GM23338 (cell line): ENCODE data around the gene CNNM4. TPM values are rescaled to one million over a fixed set of nuclear protein-coding genes. Genes with fewer than 3 reads are reported as not detected.
A peak's percentile ranks its signal among the peaks of the same experiment; 100 is the strongest.

Experiments
- ATAC-seq: fragments of 200-7000 bp; cut with Tn5 transposase; 3 replicates; pipeline ENCODE4 v1.9.1; 2020
- DNase-seq: peaks from one replicate; pipeline ENCODE4 v3.0.0-alpha.2; 2015; ENCODE audit warnings: low spot score
- H2AFZ ChIP-seq: fragments of 200-600 bp; sonication (generic); 2 replicates; pipeline ENCODE4 v1.8.0; 2016; ENCODE audit warnings: antibody characterized with exemption, mild to moderate bottlenecking, moderate library complexity
- H3F3A ChIP-seq: fragments of 200-600 bp; sonication (generic); replicated peaks from 2 replicates; pipeline ENCODE4 v1.8.0; 2017; ENCODE audit warnings: antibody characterized with exemption, mixed run types, low read depth
- H3K27ac ChIP-seq: fragments of 200-600 bp; sonication (generic); 2 replicates; pipeline ENCODE4 v1.6.1; 2016; ENCODE audit warnings: low read depth
- H3K27me3 ChIP-seq: fragments of 200-600 bp; sonication (generic); 2 replicates; pipeline ENCODE4 v1.8.0; 2016; ENCODE audit warnings: mild to moderate bottlenecking, mixed run types, moderate library complexity; ENCODE audit not compliant: insufficient read depth
- H3K36me3 ChIP-seq: fragments of 200-600 bp; sonication (generic); 2 replicates; pipeline ENCODE4 v1.8.0; 2016; ENCODE audit warnings: mild to moderate bottlenecking; ENCODE audit not compliant: insufficient read depth
- H3K4me1 ChIP-seq: fragments of 200-600 bp; sonication (generic); 2 replicates; pipeline ENCODE4 v1.8.0; 2016; ENCODE audit warnings: mild to moderate bottlenecking, moderate library complexity; ENCODE audit not compliant: insufficient read depth
- H3K4me2 ChIP-seq: fragments of 200-600 bp; sonication (generic); 2 replicates; pipeline ENCODE4 v1.7.1; 2017; ENCODE audit warnings: mixed run types
- H3K4me3 ChIP-seq: fragments of 200-600 bp; sonication (generic); 2 replicates; pipeline ENCODE4 v1.6.1; 2016; ENCODE audit warnings: mixed run types
- H3K79me2 ChIP-seq: fragments of 200-600 bp; sonication (generic); replicated peaks from 2 replicates; pipeline ENCODE4 v1.8.0; 2017; ENCODE audit warnings: mild to moderate bottlenecking; ENCODE audit not compliant: insufficient read depth
- H3K9me2 ChIP-seq: fragments of 200-600 bp; sonication (generic); 2 replicates; pipeline ENCODE4 v1.8.0; 2017; ENCODE audit not compliant: insufficient read depth
- H4K20me1 ChIP-seq: fragments of 200-600 bp; sonication (generic); replicated peaks from 2 replicates; pipeline ENCODE4 v1.8.0; 2017; ENCODE audit warnings: mild to moderate bottlenecking; ENCODE audit not compliant: insufficient read depth
- H3K27ac Mint-ChIP-seq: 2 replicates; pipeline ENCODE4 v1.8.0; 2020; ENCODE audit warnings: inconsistent platforms, mild to moderate bottlenecking, moderate library complexity, mixed read lengths
- H3K27me3 Mint-ChIP-seq: 3 replicates; pipeline ENCODE4 v1.8.0; 2022; ENCODE audit warnings: low read depth, mild to moderate bottlenecking, moderate library complexity, mixed read lengths, inconsistent platforms; ENCODE audit not compliant: insufficient read depth, poor library complexity
- H3K36me3 Mint-ChIP-seq: 3 replicates; pipeline ENCODE4 v1.8.0; 2021; ENCODE audit warnings: low read depth, mild to moderate bottlenecking, inconsistent platforms, moderate library complexity, mixed read lengths
- H3K4me1 Mint-ChIP-seq: 3 replicates; pipeline ENCODE4 v1.8.0; 2020; ENCODE audit warnings: mild to moderate bottlenecking, inconsistent platforms, mixed read lengths
- H3K4me3 Mint-ChIP-seq: 3 replicates; pipeline ENCODE4 v1.8.0; 2021; ENCODE audit warnings: moderate library complexity, mild to moderate bottlenecking, inconsistent platforms, mixed read lengths
- H3K9me3 Mint-ChIP-seq: 3 replicates; pipeline ENCODE4 v1.8.0; 2020; ENCODE audit warnings: moderate library complexity, mild to moderate bottlenecking, inconsistent platforms, mixed read lengths
- CREB1 ChIP-seq: fragments of 250-450 bp; sonication (Bioruptor Pico); IDR thresholded peaks from 2 replicates; pipeline ENCODE4 v1.5.0; 2020; ENCODE audit warnings: low read depth, mild to moderate bottlenecking, moderate library complexity
- CTCF ChIP-seq, 2 experiments: fragments of 200-600 bp in 1 of 2; sonication (generic) in 1 of 2; conservative IDR thresholded peaks; 2 replicates each; pipeline versions ENCODE4 v1.5.1 to v1.6.1; 2016 to 2017; ENCODE audit warnings: antibody characterized with exemption in 2 of 2, low read depth in 2 of 2, mild to moderate bottlenecking in 2 of 2, moderate library complexity in 1 of 2
- ETS1 ChIP-seq: IDR thresholded peaks from 2 replicates; pipeline ENCODE4 v1.6.1; 2016; ENCODE audit warnings: antibody characterized with exemption
- EZH2 ChIP-seq: fragments of 200-600 bp; sonication (generic); IDR thresholded peaks from one replicate; pipeline ENCODE4 v1.8.0; 2017; ENCODE audit warnings: antibody characterized with exemption, mild to moderate bottlenecking, low read depth; ENCODE audit not compliant: unreplicated experiment
- EZH2phosphoT487 ChIP-seq: fragments of 200-600 bp; sonication (generic); IDR thresholded peaks from one replicate; pipeline ENCODE4 v1.8.1; 2018; ENCODE audit warnings: antibody characterized with exemption; ENCODE audit not compliant: unreplicated experiment
- POLR2AphosphoS5 ChIP-seq: IDR thresholded peaks from 2 replicates; pipeline ENCODE4 v1.6.1; 2016; ENCODE audit warnings: antibody characterized with exemption, low read depth
- STAT1 ChIP-seq: IDR thresholded peaks from one replicate; pipeline ENCODE4 v1.6.1; 2016; ENCODE audit warnings: antibody characterized with exemption; ENCODE audit not compliant: unreplicated experiment
- ZNF462 ChIP-seq: fragments of 250-450 bp; sonication (Bioruptor Pico); IDR thresholded peaks from 2 replicates; pipeline ENCODE4 v1.5.0; 2020; ENCODE audit warnings: mild to moderate bottlenecking, moderate library complexity
- polyA plus RNA-seq: library from polyadenylated mRNA; unstranded; fragments of >200 nt; fragmentation: Nextera tagmentation; extraction: Ambion mirVana; gene quantifications from 2 replicates; pipeline ENCODE4 v1.2.1, GENCODE V29; 2016
- total RNA-seq: library from RNA; depleted of rRNA; stranded (reverse); fragments of >200 nt; shearing (Covaris generic); gene quantifications from 2 replicates; pipeline ENCODE4 v1.2.3, GENCODE V29; 2014

CNNM4 gene
- total and polyA plus RNA-seq, 2 experiments from 2014 or later, result 2.9 to 12.9 TPM

- peaks cover 21% of the 10 kb centered on the region for H3K4me1 Mint-ChIP-seq
These were observed 99.6 kb downstream of the CNNM4 start for GRCh38 chr2:96860065-96861029.

GRCh38 chr2:96861074-96861473 lies 100.4 kb downstream of the CNNM4 start:
- Histone ChIP-seq H2AFZ (no peak overlapping the region), H4K20me1 (peaks cover 6% of the 10 kb centered on the region), H3F3A (peaks cover 17% of the 10 kb centered on the region), H3K79me2 (peaks cover 17% of the 10 kb centered on the region), H3K4me1 (peaks cover 19% of the 10 kb centered on the region), H3K27me3 (no peaks in the 10 kb centered on the region), H3K36me3 (peaks cover 30% of the 10 kb centered on the region; the same call in 1 of the 2 replicates), H3K4me2 (no peak overlapping the region), H3K9me2 (no peaks in the 10 kb centered on the region), H3K4me3 (no peak overlapping the region), H3K27ac (no peak overlapping the region)
- Mint-ChIP-seq H3K36me3 (peaks cover 57% of the 10 kb centered on the region), H3K4me1 (peaks cover 26% of the 10 kb centered on the region), H3K27ac (no peak overlapping the region), H3K4me3 (no peak overlapping the region), H3K9me3 (no peaks in the 10 kb centered on the region; the same call in 2 of the 3 replicates), H3K27me3 (peaks cover 21% of the 10 kb centered on the region)
- ATAC-seq (no peak), DNase-seq (no peak)
- TF ChIP-seq EZH2phosphoT487 (no peak), ETS1 (no peak), POLR2AphosphoS5 (no peak), EZH2 (no peak), CREB1 (CRISPR knock-in tag) (no peak), CTCF (conservative IDR thresholded peaks at IDR 0.05; ENCODE audit: low read depth in 2 of 2) (no peak), ZNF462 (CRISPR knock-in tag) (no peak)

More at GRCh38 chr2:96860065-96861029, 99.6 kb downstream of the CNNM4 start:
- peaks cover 30% of the 10 kb centered on the region; the same call in 1 of the 2 replicates for H3K36me3 ChIP-seq
- ATAC-seq, result no peak
- no peak for DNase-seq
- no peak overlapping the region for H3K4me2 ChIP-seq
- peaks cover 19% of the 10 kb centered on the region for H3K4me1 ChIP-seq
- H3F3A ChIP-seq, result peaks cover 17% of the 10 kb centered on the region
- no peak overlapping the region for H3K27ac ChIP-seq
- no peak overlapping the region for H2AFZ ChIP-seq
- TF ChIP-seq POLR2AphosphoS5, result peak; percentile 15; the same call in 1 of the 2 replicates
- TF ChIP-seq STAT1, result no peak
- no peak overlapping the region for H3K27ac Mint-ChIP-seq
- no peaks in the 10 kb centered on the region for H3K27me3 ChIP-seq
- no peaks in the 10 kb centered on the region for H3K9me2 ChIP-seq
- H3K9me3 Mint-ChIP-seq, result no peaks in the 10 kb centered on the region; the same call in 2 of the 3 replicates
- H3K4me3 ChIP-seq, result no peak overlapping the region
- H4K20me1 ChIP-seq, result peaks cover 6% of the 10 kb centered on the region
- no peak overlapping the region for H3K4me3 Mint-ChIP-seq
- peaks cover 21% of the 10 kb centered on the region for H3K27me3 Mint-ChIP-seq
- H3K36me3 Mint-ChIP-seq, result peaks cover 51% of the 10 kb centered on the region
- H3K79me2 ChIP-seq, result peaks cover 20% of the 10 kb centered on the region
